Measurements from ENCODE around the gene ETF1. TPM values are rescaled to one million over a fixed set of nuclear protein-coding genes. Genes with fewer than 3 reads are reported as not detected.

ETF1 gene
- total and polyA plus RNA-seq, 9 of the 15 experiments (the other 6 are each of a cell fraction or from before 2014, with no cell fraction given): 53.7 to 209 (median 164) TPM

DNA sequence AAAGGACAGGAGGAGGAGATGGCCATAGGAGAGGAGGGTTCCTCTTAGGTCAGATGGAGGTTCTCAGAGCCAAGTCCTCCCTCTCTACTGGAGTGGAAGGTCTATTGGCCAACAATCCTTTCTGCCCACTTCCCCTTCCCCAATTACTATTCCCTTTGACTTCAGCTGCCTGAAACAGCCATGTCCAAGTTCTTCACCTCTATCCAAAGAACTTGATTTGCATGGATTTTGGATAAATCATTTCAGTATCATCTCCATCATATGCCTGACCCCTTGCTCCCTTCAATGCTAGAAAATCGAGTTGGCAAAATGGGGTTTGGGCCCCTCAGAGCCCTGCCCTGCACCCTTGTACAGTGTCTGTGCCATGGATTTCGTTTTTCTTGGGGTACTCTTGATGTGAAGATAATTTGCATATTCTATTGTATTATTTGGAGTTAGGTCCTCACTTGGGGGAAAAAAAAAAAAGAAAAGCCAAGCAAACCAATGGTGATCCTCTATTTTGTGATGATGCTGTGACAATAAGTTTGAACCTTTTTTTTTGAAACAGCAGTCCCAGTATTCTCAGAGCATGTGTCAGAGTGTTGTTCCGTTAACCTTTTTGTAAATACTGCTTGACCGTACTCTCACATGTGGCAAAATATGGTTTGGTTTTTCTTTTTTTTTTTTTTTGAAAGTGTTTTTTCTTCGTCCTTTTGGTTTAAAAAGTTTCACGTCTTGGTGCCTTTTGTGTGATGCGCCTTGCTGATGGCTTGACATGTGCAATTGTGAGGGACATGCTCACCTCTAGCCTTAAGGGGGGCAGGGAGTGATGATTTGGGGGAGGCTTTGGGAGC lies 74.7 kb downstream of the ETF1 start (continued):
- no peak for TF ChIP-seq ZNF318 (IDR thresholded peaks at IDR 0.05; ENCODE audit: borderline replicate concordance in 1 of 2, low read depth in 1 of 2)
- TF ChIP-seq KLF6 (CRISPR knock-in tag; IDR thresholded peaks at IDR 0.05; ENCODE audit: borderline replicate concordance): no peak
- TF ChIP-seq SUPT5H (IDR thresholded peaks at IDR 0.05): peak; percentile 70
- no peak for TF ChIP-seq MAFK (IDR thresholded peaks at IDR 0.05; ENCODE audit: low read length)
- no peak for TF ChIP-seq HDAC8 (tag; IDR thresholded peaks at IDR 0.05)
- TF ChIP-seq, protein P1, sequence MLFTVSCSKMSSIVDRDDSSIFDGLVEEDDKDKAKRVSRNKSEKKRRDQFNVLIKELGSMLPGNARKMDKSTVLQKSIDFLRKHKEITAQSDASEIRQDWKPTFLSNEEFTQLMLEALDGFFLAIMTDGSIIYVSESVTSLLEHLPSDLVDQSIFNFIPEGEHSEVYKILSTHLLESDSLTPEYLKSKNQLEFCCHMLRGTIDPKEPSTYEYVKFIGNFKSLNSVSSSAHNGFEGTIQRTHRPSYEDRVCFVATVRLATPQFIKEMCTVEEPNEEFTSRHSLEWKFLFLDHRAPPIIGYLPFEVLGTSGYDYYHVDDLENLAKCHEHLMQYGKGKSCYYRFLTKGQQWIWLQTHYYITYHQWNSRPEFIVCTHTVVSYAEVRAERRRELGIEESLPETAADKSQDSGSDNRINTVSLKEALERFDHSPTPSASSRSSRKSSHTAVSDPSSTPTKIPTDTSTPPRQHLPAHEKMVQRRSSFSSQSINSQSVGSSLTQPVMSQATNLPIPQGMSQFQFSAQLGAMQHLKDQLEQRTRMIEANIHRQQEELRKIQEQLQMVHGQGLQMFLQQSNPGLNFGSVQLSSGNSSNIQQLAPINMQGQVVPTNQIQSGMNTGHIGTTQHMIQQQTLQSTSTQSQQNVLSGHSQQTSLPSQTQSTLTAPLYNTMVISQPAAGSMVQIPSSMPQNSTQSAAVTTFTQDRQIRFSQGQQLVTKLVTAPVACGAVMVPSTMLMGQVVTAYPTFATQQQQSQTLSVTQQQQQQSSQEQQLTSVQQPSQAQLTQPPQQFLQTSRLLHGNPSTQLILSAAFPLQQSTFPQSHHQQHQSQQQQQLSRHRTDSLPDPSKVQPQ (CRISPR knock-in tag; IDR thresholded peaks at IDR 0.05; ENCODE audit: borderline replicate concordance): no peak
- TF ChIP-seq POLR2H (tag; IDR thresholded peaks at IDR 0.05; ENCODE audit: low read depth): peak; percentile 79
- TF ChIP-seq TBL1XR1 (IDR thresholded peaks at IDR 0.05; ENCODE audit: low read length in 2 of 2): no peak; a peak in 2 of 4 replicates
- TF ChIP-seq CCNT2 (IDR thresholded peaks at IDR 0.05; ENCODE audit: borderline replicate concordance, extremely low read depth, insufficient read length, low read depth, low read length): no peak
- TF ChIP-seq, protein P2, sequence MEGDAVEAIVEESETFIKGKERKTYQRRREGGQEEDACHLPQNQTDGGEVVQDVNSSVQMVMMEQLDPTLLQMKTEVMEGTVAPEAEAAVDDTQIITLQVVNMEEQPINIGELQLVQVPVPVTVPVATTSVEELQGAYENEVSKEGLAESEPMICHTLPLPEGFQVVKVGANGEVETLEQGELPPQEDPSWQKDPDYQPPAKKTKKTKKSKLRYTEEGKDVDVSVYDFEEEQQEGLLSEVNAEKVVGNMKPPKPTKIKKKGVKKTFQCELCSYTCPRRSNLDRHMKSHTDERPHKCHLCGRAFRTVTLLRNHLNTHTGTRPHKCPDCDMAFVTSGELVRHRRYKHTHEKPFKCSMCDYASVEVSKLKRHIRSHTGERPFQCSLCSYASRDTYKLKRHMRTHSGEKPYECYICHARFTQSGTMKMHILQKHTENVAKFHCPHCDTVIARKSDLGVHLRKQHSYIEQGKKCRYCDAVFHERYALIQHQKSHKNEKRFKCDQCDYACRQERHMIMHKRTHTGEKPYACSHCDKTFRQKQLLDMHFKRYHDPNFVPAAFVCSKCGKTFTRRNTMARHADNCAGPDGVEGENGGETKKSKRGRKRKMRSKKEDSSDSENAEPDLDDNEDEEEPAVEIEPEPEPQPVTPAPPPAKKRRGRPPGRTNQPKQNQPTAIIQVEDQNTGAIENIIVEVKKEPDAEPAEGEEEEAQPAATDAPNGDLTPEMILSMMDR (IDR thresholded peaks at IDR 0.05 in 2 of 3, conservative IDR thresholded peaks at IDR 0.05 in 1 of 3; ENCODE audit: insufficient read depth in 2 of 3, low read depth in 1 of 3, low read length in 3 of 3): no peak
